IPS-18a (cell line): Measurements from ENCODE around the gene PTCD2.
A peak's percentile ranks its signal among the peaks of the same experiment; 100 is the strongest.

Experiments
- H3K27ac ChIP-seq: one replicate; pipeline ENCODE4 v1.5.1; 2013; ENCODE audit warnings: low read length
- H3K27me3 ChIP-seq: one replicate; pipeline ENCODE4 v1.6.1; 2013; ENCODE audit warnings: mild to moderate bottlenecking, low read length; ENCODE audit not compliant: control insufficient read depth, insufficient read depth
- H3K36me3 ChIP-seq: one replicate; pipeline ENCODE4 v1.6.1; 2013; ENCODE audit warnings: low read depth, low read length; ENCODE audit not compliant: control insufficient read depth
- H3K4me1 ChIP-seq: one replicate; pipeline ENCODE4 v1.6.1; 2013; ENCODE audit warnings: low read depth, low read length; ENCODE audit not compliant: control insufficient read depth
- H3K4me3 ChIP-seq: one replicate; pipeline ENCODE4 v1.5.1; 2013; ENCODE audit warnings: low read length
- H3K9ac ChIP-seq: one replicate; pipeline ENCODE4 v1.6.1; 2013; ENCODE audit warnings: mild to moderate bottlenecking, low read length, moderate library complexity
- H3K9me3 ChIP-seq: one replicate; pipeline ENCODE4 v1.6.1; 2013; ENCODE audit warnings: low read depth, low read length; ENCODE audit not compliant: control insufficient read depth

The PTCD2 gene

DNA sequence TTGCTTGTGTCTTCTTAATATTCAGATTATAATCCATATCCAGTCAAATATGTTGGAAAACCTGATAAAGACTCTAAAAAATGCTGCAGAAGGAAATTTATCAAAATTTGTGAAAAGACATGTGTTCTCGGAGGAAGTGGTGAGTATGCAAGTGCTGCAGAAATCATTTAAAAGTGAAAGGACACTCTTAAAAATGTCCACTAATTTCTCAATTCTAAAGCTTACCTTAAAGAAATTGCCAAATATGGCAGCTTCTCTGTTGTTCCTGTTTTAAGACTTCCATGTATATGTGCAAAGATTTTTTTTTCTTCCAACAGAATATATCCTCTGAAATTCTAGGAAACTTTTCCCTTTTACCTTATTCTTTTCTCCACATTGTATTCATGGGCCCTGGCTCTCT, 32.4 kb downstream of the PTCD2 start:
- no peaks in the 10 kb centered on the region for H3K36me3 ChIP-seq
- no peaks in the 10 kb centered on the region for H3K9me3 ChIP-seq
- no peak overlapping the region for H3K4me3 ChIP-seq
- H3K27me3 ChIP-seq = no peaks in the 10 kb centered on the region
- no peak overlapping the region for H3K9ac ChIP-seq
- no peaks in the 10 kb centered on the region for H3K4me1 ChIP-seq
- H3K27ac ChIP-seq = no peak overlapping the region

DNA sequence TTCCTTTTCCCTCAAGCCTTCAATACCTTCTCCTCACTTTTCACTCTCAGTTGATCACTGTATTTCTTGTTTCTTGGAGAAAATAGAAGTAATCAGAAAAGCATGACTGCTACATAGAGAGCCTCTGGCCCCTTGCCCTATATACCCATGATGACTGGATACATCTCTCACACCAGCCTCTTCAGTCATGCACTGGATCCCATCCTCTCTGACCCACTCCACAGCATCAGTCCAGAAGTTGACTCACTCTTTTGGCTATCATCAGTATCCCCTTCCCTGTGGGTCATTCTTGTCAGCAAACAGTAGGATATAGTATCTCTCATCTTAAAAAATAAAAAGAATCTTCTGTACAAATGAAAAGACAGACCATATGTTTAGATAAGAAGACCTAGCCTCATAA, 32.9 kb downstream of the PTCD2 start:
- Histone ChIP-seq H3K9ac (no peak overlapping the region), H3K9me3 (no peaks in the 10 kb centered on the region), H3K4me1 (no peaks in the 10 kb centered on the region), H3K4me3 (no peak overlapping the region), H3K27ac (no peak overlapping the region), H3K27me3 (no peaks in the 10 kb centered on the region), H3K36me3 (no peaks in the 10 kb centered on the region)

- Histone ChIP-seq H3K27ac (no peak overlapping the region), H3K27me3 (no peaks in the 10 kb centered on the region), H3K9me3 (no peaks in the 10 kb centered on the region), H3K4me1 (no peaks in the 10 kb centered on the region), H3K4me3 (no peak overlapping the region), H3K36me3 (peaks cover 15% of the 10 kb centered on the region), H3K9ac (no peak overlapping the region)
Measured at GRCh38 chr5:72355706-72356299, 35.6 kb downstream of the PTCD2 start.

GRCh38 chr5:72356361-72356760, 36.2 kb downstream of the PTCD2 start:
- H3K4me3 ChIP-seq = no peak overlapping the region
- H3K36me3 ChIP-seq = peaks cover 15% of the 10 kb centered on the region
- no peak overlapping the region for H3K27ac ChIP-seq
- no peaks in the 10 kb centered on the region for H3K27me3 ChIP-seq
- no peaks in the 10 kb centered on the region for H3K4me1 ChIP-seq
- H3K9me3 ChIP-seq = no peaks in the 10 kb centered on the region
- no peak overlapping the region for H3K9ac ChIP-seq

GRCh38 chr5:72358925-72359324, 38.8 kb downstream of the PTCD2 start:
- no peaks in the 10 kb centered on the region for H3K9me3 ChIP-seq
- H3K27ac ChIP-seq = no peak overlapping the region
- H3K4me3 ChIP-seq = no peak overlapping the region
- H3K36me3 ChIP-seq = peaks cover 21% of the 10 kb centered on the region
- peaks cover 10% of the 10 kb centered on the region for H3K4me1 ChIP-seq
- H3K27me3 ChIP-seq = no peaks in the 10 kb centered on the region
- H3K9ac ChIP-seq = no peak overlapping the region

- Histone ChIP-seq H3K4me1 (peaks cover 10% of the 10 kb centered on the region), H3K36me3 (peaks cover 21% of the 10 kb centered on the region), H3K27me3 (no peaks in the 10 kb centered on the region), H3K9ac (no peak overlapping the region), H3K4me3 (no peak overlapping the region), H3K9me3 (no peaks in the 10 kb centered on the region), H3K27ac (no peak overlapping the region)
Measured at GRCh38 chr5:72359886-72360285, 39.7 kb downstream of the PTCD2 start.

DNA sequence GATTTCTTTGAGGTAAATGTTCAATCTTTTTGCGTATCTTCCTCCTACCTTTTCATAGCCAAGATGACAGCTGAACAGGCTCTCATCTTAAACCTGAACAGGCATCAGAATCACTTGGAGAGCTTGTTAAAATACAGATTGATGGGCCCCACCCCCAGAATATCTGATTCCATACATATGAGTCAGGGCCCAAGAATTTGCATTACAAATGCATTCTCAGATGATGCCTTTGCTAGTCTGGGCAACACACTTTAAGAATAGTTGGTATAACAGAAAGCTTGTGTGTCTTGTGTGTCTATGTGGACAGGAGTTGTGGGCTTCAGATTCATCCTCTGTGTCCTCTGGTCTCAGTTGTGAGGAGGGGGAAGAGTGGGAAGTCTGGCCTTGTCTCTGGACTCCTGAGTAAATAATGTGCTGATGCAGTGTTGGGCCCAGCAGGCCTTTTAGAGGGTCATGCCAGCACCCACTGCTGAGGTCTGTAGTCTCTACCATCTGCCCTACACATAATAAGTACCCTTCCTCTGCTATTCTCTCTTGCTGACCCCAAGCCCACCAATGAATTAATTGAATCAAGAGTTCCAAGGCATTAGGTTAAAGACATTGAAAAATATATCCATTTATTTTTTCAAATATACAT, 43.1 kb downstream of the PTCD2 start:
- no peak overlapping the region for H3K4me3 ChIP-seq
- no peaks in the 10 kb centered on the region for H3K27me3 ChIP-seq
- peaks cover 13% of the 10 kb centered on the region for H3K4me1 ChIP-seq
- peak overlapping the region; percentile 69 for H3K27ac ChIP-seq
- H3K9me3 ChIP-seq = no peaks in the 10 kb centered on the region
- H3K36me3 ChIP-seq = peaks cover 21% of the 10 kb centered on the region
- H3K9ac ChIP-seq = peak overlapping the region; percentile 8

DNA sequence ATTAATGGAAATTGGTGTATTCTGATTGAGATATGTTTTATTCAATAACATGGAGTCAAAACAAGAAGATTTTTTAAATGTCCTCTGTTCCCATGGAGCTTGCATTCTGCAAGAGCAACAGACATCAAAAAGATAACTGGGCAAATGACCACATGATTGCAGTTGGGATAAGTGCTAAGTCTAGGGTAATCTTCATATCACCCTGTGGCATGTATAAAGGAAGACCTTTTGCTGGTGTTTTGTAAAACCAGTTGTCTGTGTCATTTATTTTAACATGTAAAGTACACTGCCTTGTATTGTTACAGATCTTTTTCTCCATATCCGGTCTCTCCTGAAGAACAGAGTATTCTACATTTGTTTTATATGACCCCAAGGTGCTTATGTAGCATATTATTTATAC, 44.0 kb downstream of the PTCD2 start:
- H3K4me3 ChIP-seq = no peak overlapping the region
- no peaks in the 10 kb centered on the region for H3K9me3 ChIP-seq
- H3K27ac ChIP-seq = no peak overlapping the region
- peaks cover 13% of the 10 kb centered on the region for H3K4me1 ChIP-seq
- no peaks in the 10 kb centered on the region for H3K27me3 ChIP-seq
- H3K9ac ChIP-seq = no peak overlapping the region
- H3K36me3 ChIP-seq = peaks cover 17% of the 10 kb centered on the region

- H3K27ac ChIP-seq = no peak overlapping the region
- peaks cover 9% of the 10 kb centered on the region for H3K36me3 ChIP-seq
- no peak overlapping the region for H3K9ac ChIP-seq
- no peaks in the 10 kb centered on the region for H3K27me3 ChIP-seq
- H3K4me3 ChIP-seq = no peak overlapping the region
- peaks cover 18% of the 10 kb centered on the region for H3K4me1 ChIP-seq
- no peaks in the 10 kb centered on the region for H3K9me3 ChIP-seq
Measured at GRCh38 chr5:72364951-72365350, 44.8 kb downstream of the PTCD2 start.

- Histone ChIP-seq H3K36me3 (peaks cover 5% of the 10 kb centered on the region), H3K4me3 (no peak overlapping the region), H3K9me3 (no peaks in the 10 kb centered on the region), H3K9ac (no peak overlapping the region), H3K4me1 (peaks cover 18% of the 10 kb centered on the region), H3K27ac (no peak overlapping the region), H3K27me3 (no peaks in the 10 kb centered on the region)
Measured at GRCh38 chr5:72366324-72366976, 46.3 kb downstream of the PTCD2 start.

DNA sequence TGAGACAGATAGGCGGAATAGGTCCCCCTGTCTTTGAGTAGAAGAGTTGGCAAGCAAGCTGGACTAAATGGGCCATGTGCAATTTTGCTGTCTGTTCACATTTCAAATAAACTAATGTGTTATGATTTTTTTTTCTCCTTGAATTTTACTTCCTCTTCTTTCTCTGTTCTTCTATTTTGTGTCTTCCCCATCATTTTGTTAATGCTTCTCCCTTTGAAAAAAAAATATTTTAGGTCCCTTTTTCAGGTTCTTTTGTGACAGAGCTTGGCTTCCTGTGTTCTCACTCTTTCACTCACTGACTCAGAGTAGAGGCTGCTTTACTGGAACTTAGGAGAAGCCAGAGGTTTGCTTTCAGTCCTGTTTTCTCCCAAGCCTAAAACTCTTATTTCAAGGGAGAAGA, 48.1 kb downstream of the PTCD2 start:
- H3K27ac ChIP-seq = no peak overlapping the region
- H3K9me3 ChIP-seq = no peaks in the 10 kb centered on the region
- H3K36me3 ChIP-seq = no peaks in the 10 kb centered on the region
- no peak overlapping the region for H3K4me3 ChIP-seq
- no peak overlapping the region for H3K9ac ChIP-seq
- H3K27me3 ChIP-seq = no peaks in the 10 kb centered on the region
- H3K4me1 ChIP-seq = peaks cover 11% of the 10 kb centered on the region

DNA sequence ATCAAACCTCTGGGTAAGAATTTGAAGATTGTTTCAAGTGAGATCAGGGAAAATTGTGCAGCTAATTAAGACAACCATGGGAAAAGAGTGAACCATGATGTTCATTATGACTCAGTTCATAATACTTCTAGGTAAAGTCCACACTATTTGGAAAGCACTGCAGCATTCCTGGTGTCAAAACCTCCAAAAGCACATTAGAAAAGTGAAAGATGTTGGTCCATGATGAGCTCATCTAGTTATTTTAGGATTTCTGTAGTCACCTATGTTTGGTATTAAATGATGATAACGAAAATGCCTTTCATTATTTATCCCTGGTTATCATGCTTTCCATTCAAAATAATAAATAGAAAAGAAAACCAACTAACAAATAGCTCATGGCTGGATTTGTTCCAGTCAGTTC, 49.1 kb downstream of the PTCD2 start:
- H3K27ac ChIP-seq = no peak overlapping the region
- H3K9me3 ChIP-seq = no peaks in the 10 kb centered on the region
- H3K9ac ChIP-seq = no peak overlapping the region
- no peak overlapping the region for H3K4me3 ChIP-seq
- no peaks in the 10 kb centered on the region for H3K27me3 ChIP-seq
- peaks cover 8% of the 10 kb centered on the region for H3K4me1 ChIP-seq
- no peaks in the 10 kb centered on the region for H3K36me3 ChIP-seq
